Large intestine (tissue), 3 donors: Measurements from ENCODE around the gene ANTKMT. TPM values are rescaled to one million over a fixed set of nuclear protein-coding genes. Genes with fewer than 3 reads are reported as not detected.

Source experiments
- DNase-seq, 2 donors: peaks; one replicate each; pipeline versions ENCODE4 v3.0.0 to v3.0.0-alpha.2; 2013
- H3K27ac ChIP-seq: one replicate; pipeline ENCODE4 v1.5.1; 2013; ENCODE audit warnings: low read length
- H3K27me3 ChIP-seq: 2 replicates; pipeline ENCODE4 v1.6.1; 2013; ENCODE audit warnings: low read length; ENCODE audit not compliant: control insufficient read depth, insufficient read depth
- H3K36me3 ChIP-seq: 2 replicates; pipeline ENCODE4 v1.6.1; 2013; ENCODE audit warnings: low read length; ENCODE audit not compliant: control insufficient read depth, insufficient read depth
- H3K4me1 ChIP-seq: one replicate; pipeline ENCODE4 v1.6.1; 2013; ENCODE audit warnings: low read length; ENCODE audit not compliant: control insufficient read depth, insufficient read depth
- H3K4me3 ChIP-seq: one replicate; pipeline ENCODE4 v1.5.1; 2013; ENCODE audit warnings: low read length
- H3K9me3 ChIP-seq: one replicate; pipeline ENCODE4 v1.6.1; 2013; ENCODE audit warnings: mild to moderate bottlenecking, low read depth, low read length, moderate library complexity; ENCODE audit not compliant: control insufficient read depth
- WGBS: methylation state at CpG from one replicate; pipeline ENCODE4 v1.1.5; 2013; ENCODE audit warnings: low lambda C conversion rate; ENCODE audit not compliant: insufficient coverage; 5-methylcytosine and 5-hydroxymethylcytosine counted together
- polyA plus RNA-seq: library from polyadenylated mRNA; unstranded; fragments of 120-200 nt; gene quantifications from one replicate; pipeline ENCODE4 v1.2.1, GENCODE V29; 2013

Gene ANTKMT
- polyA plus RNA-seq, 1 donor = 23.0 TPM

GRCh38 chr16:729768-730665 lies 9.1 kb downstream of the ANTKMT start:
- H3K4me3 ChIP-seq = no peak overlapping the region
- peaks cover 21% of the 10 kb centered on the region for H3K27me3 ChIP-seq
- H3K9me3 ChIP-seq = peaks cover 7% of the 10 kb centered on the region
- WGBS = no CpG with 5 or more reads among the region's 37 CpGs
- H3K27ac ChIP-seq = no peak overlapping the region
- peaks cover 46% of the 10 kb centered on the region for H3K36me3 ChIP-seq
- peaks cover 14% of the 10 kb centered on the region for H3K4me1 ChIP-seq
- DNase-seq = no peak

- no peak for DNase-seq
- WGBS = no CpG with 5 or more reads among the region's 22 CpGs
- peaks cover 14% of the 10 kb centered on the region for H3K4me1 ChIP-seq
- H3K27ac ChIP-seq = no peak overlapping the region
- H3K36me3 ChIP-seq = peaks cover 53% of the 10 kb centered on the region
- peaks cover 7% of the 10 kb centered on the region for H3K9me3 ChIP-seq
- no peak overlapping the region for H3K4me3 ChIP-seq
- H3K27me3 ChIP-seq = peaks cover 17% of the 10 kb centered on the region
Measured at GRCh38 chr16:730666-731509, 9.9 kb downstream of the ANTKMT start.

GRCh38 chr16:732332-732731 lies 11.4 kb downstream of the ANTKMT start:
- peaks cover 3% of the 10 kb centered on the region for H3K9me3 ChIP-seq
- peaks cover 6% of the 10 kb centered on the region for H3K27me3 ChIP-seq
- H3K27ac ChIP-seq = no peak overlapping the region
- no peak for DNase-seq
- H3K4me3 ChIP-seq = no peak overlapping the region
- no CpG with 5 or more reads among the region's 12 CpGs for WGBS
- peaks cover 67% of the 10 kb centered on the region for H3K36me3 ChIP-seq
- peaks cover 8% of the 10 kb centered on the region for H3K4me1 ChIP-seq

- peaks cover 3% of the 10 kb centered on the region for H3K27me3 ChIP-seq
- DNase-seq = no peak
- H3K27ac ChIP-seq = no peak overlapping the region
- peaks cover 73% of the 10 kb centered on the region for H3K36me3 ChIP-seq
- no peak overlapping the region for H3K4me3 ChIP-seq
- WGBS = no CpG with 5 or more reads among the region's 13 CpGs
- peaks cover 3% of the 10 kb centered on the region for H3K4me1 ChIP-seq
- H3K9me3 ChIP-seq = no peaks in the 10 kb centered on the region
Measured at GRCh38 chr16:732936-733335, 12.0 kb downstream of the ANTKMT start.

- no CpG with 5 or more reads among the region's 34 CpGs for WGBS
- Histone ChIP-seq H3K27me3 (peaks cover under 1% of the 10 kb centered on the region), H3K9me3 (no peaks in the 10 kb centered on the region), H3K4me1 (peaks cover under 1% of the 10 kb centered on the region), H3K4me3 (no peak overlapping the region), H3K27ac (no peak overlapping the region), H3K36me3 (peaks cover 74% of the 10 kb centered on the region)
- no peak for DNase-seq
Measured at GRCh38 chr16:733382-734207, 12.6 kb downstream of the ANTKMT start.

GRCh38 chr16:734208-734980 lies 13.4 kb downstream of the ANTKMT start:
- no CpG with 5 or more reads among the region's 49 CpGs for WGBS
- Histone ChIP-seq H3K4me1 (peaks cover under 1% of the 10 kb centered on the region), H3K9me3 (no peaks in the 10 kb centered on the region), H3K27me3 (no peaks in the 10 kb centered on the region), H3K4me3 (no peak overlapping the region), H3K36me3 (peaks cover 77% of the 10 kb centered on the region), H3K27ac (no peak overlapping the region)
- DNase-seq = no peak

GRCh38 chr16:734981-735881 lies 14.3 kb downstream of the ANTKMT start:
- Histone ChIP-seq H3K4me3 (no peak overlapping the region), H3K4me1 (peaks cover 9% of the 10 kb centered on the region), H3K27ac (no peak overlapping the region), H3K9me3 (no peaks in the 10 kb centered on the region), H3K36me3 (peaks cover 70% of the 10 kb centered on the region), H3K27me3 (no peaks in the 10 kb centered on the region)
- no peak for DNase-seq
- WGBS = no CpG with 5 or more reads among the region's 25 CpGs

GRCh38 chr16:735982-736453 lies 15.1 kb downstream of the ANTKMT start:
- no peak overlapping the region for H3K27ac ChIP-seq
- H3K4me3 ChIP-seq = no peak overlapping the region
- DNase-seq = no peak
- no peaks in the 10 kb centered on the region for H3K27me3 ChIP-seq
- peaks cover 63% of the 10 kb centered on the region for H3K36me3 ChIP-seq
- WGBS = no CpG with 5 or more reads among the region's 13 CpGs
- peaks cover 10% of the 10 kb centered on the region for H3K4me1 ChIP-seq
- H3K9me3 ChIP-seq = no peaks in the 10 kb centered on the region
